Gastrocnemius medialis (tissue), 4 donors: ENCODE data around the gene INPP5A.

Experiments used
- POLR2A ChIP-seq, 2 donors: fragments of 450-650 bp; IDR thresholded peaks; one replicate each; pipeline ENCODE4 v1.6.1; 2017; ENCODE audit warnings: antibody characterized with exemption in 2 of 2, mild to moderate bottlenecking in 2 of 2, moderate library complexity in 2 of 2
- TF ChIP-seq, protein P1 (sequence below), 5 experiments: fragments of 450-650 bp in 3 of 5; fragments of 200-600 bp in 2 of 5; sonication (generic) in 2 of 5; IDR thresholded peaks in 4 of 5; conservative IDR thresholded peaks in 1 of 5; 1 replicate in 4 of 5; 2 replicates in 1 of 5; pipeline ENCODE4 v1.5.1; 2016 to 2019; ENCODE audit warnings: antibody characterized with exemption in 5 of 5, mild to moderate bottlenecking in 3 of 5, moderate library complexity in 3 of 5

DNA sequence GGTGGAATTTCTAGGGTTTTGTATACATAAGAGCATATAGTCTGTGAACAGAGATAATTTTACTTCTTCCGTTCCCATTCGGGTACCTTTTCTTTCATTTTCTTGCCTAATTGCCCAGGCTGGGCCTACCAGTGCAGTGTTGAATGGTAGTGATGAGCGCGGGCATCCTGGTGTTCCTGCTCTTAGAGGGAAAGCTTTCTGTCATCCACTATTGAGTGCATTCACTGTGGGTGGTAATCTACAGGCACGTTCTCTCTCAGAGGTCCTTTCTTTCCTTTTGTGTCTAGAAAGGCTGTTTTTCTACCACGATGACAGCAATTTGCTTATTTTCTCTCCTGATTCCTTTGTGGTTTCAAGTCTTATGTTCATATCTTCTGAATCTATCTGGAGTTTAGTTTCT is 65.0 kb downstream of the INPP5A start:
- TF ChIP-seq, protein P1, sequence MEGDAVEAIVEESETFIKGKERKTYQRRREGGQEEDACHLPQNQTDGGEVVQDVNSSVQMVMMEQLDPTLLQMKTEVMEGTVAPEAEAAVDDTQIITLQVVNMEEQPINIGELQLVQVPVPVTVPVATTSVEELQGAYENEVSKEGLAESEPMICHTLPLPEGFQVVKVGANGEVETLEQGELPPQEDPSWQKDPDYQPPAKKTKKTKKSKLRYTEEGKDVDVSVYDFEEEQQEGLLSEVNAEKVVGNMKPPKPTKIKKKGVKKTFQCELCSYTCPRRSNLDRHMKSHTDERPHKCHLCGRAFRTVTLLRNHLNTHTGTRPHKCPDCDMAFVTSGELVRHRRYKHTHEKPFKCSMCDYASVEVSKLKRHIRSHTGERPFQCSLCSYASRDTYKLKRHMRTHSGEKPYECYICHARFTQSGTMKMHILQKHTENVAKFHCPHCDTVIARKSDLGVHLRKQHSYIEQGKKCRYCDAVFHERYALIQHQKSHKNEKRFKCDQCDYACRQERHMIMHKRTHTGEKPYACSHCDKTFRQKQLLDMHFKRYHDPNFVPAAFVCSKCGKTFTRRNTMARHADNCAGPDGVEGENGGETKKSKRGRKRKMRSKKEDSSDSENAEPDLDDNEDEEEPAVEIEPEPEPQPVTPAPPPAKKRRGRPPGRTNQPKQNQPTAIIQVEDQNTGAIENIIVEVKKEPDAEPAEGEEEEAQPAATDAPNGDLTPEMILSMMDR (IDR thresholded peaks at IDR 0.05 in 4 of 5, conservative IDR thresholded peaks at IDR 0.05 in 1 of 5) = no peak
- TF ChIP-seq POLR2A (IDR thresholded peaks at IDR 0.05) = no peak
